Measurements from ENCODE around the gene SLAMF9. TPM values are rescaled to one million over a fixed set of nuclear protein-coding genes. Genes with fewer than 3 reads are reported as not detected.

The SLAMF9 gene
- total and polyA plus RNA-seq, 8 donors: not detected

- peak in 1 of 2 donors; percentile 31 for TF ChIP-seq CTCF (IDR thresholded peaks at IDR 0.05)
- peaks cover 0 to 17% of the 10 kb centered on the region in 2 donors for H3K4me1 ChIP-seq
- no peak within 1 kb of the TSS for H3K27ac ChIP-seq
- peak within 1 kb of the TSS; percentile 39 to 42 for H3K4me3 ChIP-seq
- peaks cover 0 to 40% of the 10 kb centered on the region in 2 donors for H3K27me3 ChIP-seq
- H3K36me3 ChIP-seq: no peaks in the 10 kb centered on the region
- intact Hi-C loops (cut with DNase I): loop anchor here in 1 of 2 donors (10.0 kb wide), 1 partner anchor 59 kb away; no protein-coding TSS in a partner anchor
- DNase-seq (peak; percentile 76 to 94 (median 86)), ATAC-seq (peak; percentile 93)
- no peaks in the 10 kb centered on the region for H3K9me3 ChIP-seq
These were observed 8.4 kb downstream of the SLAMF9 start, which contains the start of gene IGSF9 for GRCh38 chr1:159945483-159946241. Gene IGSF9, minus strand, starts transcription at chr1:159945613. Its CDS starts 2,159 bp downstream, at chr1:159943454.

GRCh38 chr1:159944623-159945455, 9.2 kb downstream of the SLAMF9 start:
- peak overlapping the region; percentile 39 to 42 for H3K4me3 ChIP-seq
- H3K4me1 ChIP-seq: peaks cover 0 to 13% of the 10 kb centered on the region in 2 donors
- H3K9me3 ChIP-seq: no peaks in the 10 kb centered on the region
- H3K27ac ChIP-seq: no peak overlapping the region
- no peak for TF ChIP-seq CTCF (IDR thresholded peaks at IDR 0.05)
- H3K36me3 ChIP-seq: no peaks in the 10 kb centered on the region
- intact Hi-C loops (cut with DNase I): loop anchor here in 1 of 2 donors (10.0 kb wide), 1 partner anchor 60 kb away; no protein-coding TSS in a partner anchor
- ATAC-seq (no peak), DNase-seq (no peak)
- H3K27me3 ChIP-seq: peaks cover 0 to 40% of the 10 kb centered on the region in 2 donors

- peaks cover 0 to 11% of the 10 kb centered on the region in 2 donors for H3K4me1 ChIP-seq
- intact Hi-C loops (cut with DNase I): loop anchor here in 1 of 2 donors (10.0 kb wide), 1 partner anchor 61 kb away; no protein-coding TSS in a partner anchor
- H3K9me3 ChIP-seq: no peaks in the 10 kb centered on the region
- DNase-seq: no peak
- peaks cover 0 to 40% of the 10 kb centered on the region in 2 donors for H3K27me3 ChIP-seq
- no peaks in the 10 kb centered on the region for H3K36me3 ChIP-seq
- H3K27ac ChIP-seq: no peak overlapping the region
- no peak for ATAC-seq
- no peak for TF ChIP-seq CTCF (IDR thresholded peaks at IDR 0.05)
- H3K4me3 ChIP-seq: no peak overlapping the region
These were observed 10.0 kb downstream of the SLAMF9 start for GRCh38 chr1:159943908-159944622.

GRCh38 chr1:159943278-159943640, 10.8 kb downstream of the SLAMF9 start:
- H3K9me3 ChIP-seq: no peaks in the 10 kb centered on the region
- no peak overlapping the region for H3K27ac ChIP-seq
- peaks cover 0 to 40% of the 10 kb centered on the region in 2 donors for H3K27me3 ChIP-seq
- intact Hi-C loops (cut with DNase I): loop anchor here in 1 of 2 donors (10.0 kb wide), 1 partner anchor 62 kb away; no protein-coding TSS in a partner anchor
- TF ChIP-seq CTCF (IDR thresholded peaks at IDR 0.05): no peak
- no peak for ATAC-seq
- peaks cover 0 to 11% of the 10 kb centered on the region in 2 donors for H3K4me1 ChIP-seq
- no peak for DNase-seq
- H3K4me3 ChIP-seq: no peak overlapping the region
- no peaks in the 10 kb centered on the region for H3K36me3 ChIP-seq
